ENCODE measurements around the gene PSMD12. TPM values are rescaled to one million over a fixed set of nuclear protein-coding genes. Genes with fewer than 3 reads are reported as not detected.

PSMD12 gene
- polyA plus RNA-seq, 1 of the 3 experiments (the other 2 are of a cell fraction), result 31.4 TPM

DNA sequence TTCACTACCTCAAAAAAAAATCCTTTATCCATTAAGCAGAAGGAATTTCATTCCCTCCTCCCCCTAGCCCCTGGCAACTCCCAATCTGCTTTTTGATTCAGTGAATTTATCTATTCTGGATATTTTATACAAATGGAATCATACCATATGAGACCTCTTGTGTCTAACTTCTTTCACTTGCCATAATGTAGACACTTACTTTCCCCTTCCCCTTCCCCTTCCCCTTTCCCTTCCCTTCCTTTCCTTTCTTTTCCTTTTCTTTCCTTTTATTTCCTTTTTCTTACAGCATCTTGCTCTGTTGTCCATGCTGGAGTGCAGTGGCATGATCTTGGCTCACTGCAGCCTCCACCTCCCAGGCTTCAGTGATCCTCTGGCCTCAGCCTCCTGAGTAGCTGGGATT, 50.5 kb downstream of the PSMD12 start:
- CTCF ChIA-PET, result no interaction called here
- no peaks in the 10 kb centered on the region for H3K4me1 ChIP-seq (ENCODE audit: control insufficient read depth in 1 of 2, insufficient read depth in 2 of 2, low read depth in 1 of 2, low read length in 1 of 2)
- H3K4me3 ChIP-seq (ENCODE audit: low read depth in 2 of 2, low read length in 1 of 2), result no peak overlapping the region
- H3F3A ChIP-seq (replicated peaks; ENCODE audit: insufficient read depth), result no peaks in the 10 kb centered on the region
- no peak overlapping the region for H3K9ac ChIP-seq
- H3K9me3 ChIP-seq, result no peaks in the 10 kb centered on the region
- TF ChIP-seq, protein P1, sequence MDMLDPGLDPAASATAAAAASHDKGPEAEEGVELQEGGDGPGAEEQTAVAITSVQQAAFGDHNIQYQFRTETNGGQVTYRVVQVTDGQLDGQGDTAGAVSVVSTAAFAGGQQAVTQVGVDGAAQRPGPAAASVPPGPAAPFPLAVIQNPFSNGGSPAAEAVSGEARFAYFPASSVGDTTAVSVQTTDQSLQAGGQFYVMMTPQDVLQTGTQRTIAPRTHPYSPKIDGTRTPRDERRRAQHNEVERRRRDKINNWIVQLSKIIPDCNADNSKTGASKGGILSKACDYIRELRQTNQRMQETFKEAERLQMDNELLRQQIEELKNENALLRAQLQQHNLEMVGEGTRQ (IDR thresholded peaks at IDR 0.05; ENCODE audit: borderline replicate concordance, low read depth, low read length), result no peak
- no peak for DNase-seq
- no peak overlapping the region for H3K27ac ChIP-seq (ENCODE audit: low read depth in 2 of 2, low read length in 1 of 2)
- no peak overlapping the region for H3K4me2 ChIP-seq
- H2AFZ ChIP-seq (ENCODE audit: low read depth), result no peak overlapping the region
- POLR2A ChIA-PET, result no interaction called here
- no peaks in the 10 kb centered on the region for H3K36me3 ChIP-seq (replicated peaks in 1 of 2; ENCODE audit: control insufficient read depth in 1 of 2, insufficient read depth in 2 of 2, low read length in 1 of 2)
- no peaks in the 10 kb centered on the region for H3K79me2 ChIP-seq (ENCODE audit: insufficient read depth)
- H3K9me2 ChIP-seq, result no peaks in the 10 kb centered on the region
- no peaks in the 10 kb centered on the region for H3K27me3 ChIP-seq (ENCODE audit: insufficient read depth)
- no peaks in the 10 kb centered on the region for H4K20me1 ChIP-seq (ENCODE audit: insufficient read depth)

DNA sequence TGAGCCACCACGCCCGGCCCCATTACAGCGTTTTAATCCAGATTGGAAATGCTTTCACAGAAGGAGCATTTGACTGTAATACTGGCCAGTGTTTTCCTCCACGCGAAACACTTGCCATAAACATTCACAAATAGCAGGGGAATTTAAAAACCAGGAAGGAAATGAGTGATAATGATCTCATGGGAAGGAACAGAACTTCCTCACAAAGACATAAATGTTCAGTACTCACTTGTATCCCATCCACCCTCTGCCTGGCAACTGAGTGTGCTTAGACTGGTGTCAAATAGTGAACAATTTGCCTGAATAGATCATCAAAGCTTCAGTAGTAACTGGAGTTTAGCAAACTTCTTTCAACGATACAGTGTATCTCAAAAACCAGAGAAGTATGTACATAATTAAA, 54.1 kb downstream of the PSMD12 start:
- no peak overlapping the region for H3K4me2 ChIP-seq
- H3K9me3 ChIP-seq, result no peaks in the 10 kb centered on the region
- no peaks in the 10 kb centered on the region for H3F3A ChIP-seq (replicated peaks; ENCODE audit: insufficient read depth)
- WGBS (ENCODE audit: low lambda C conversion rate), result 89% methylated on average over 6 of the region's 6 CpGs
- H3K27me3 ChIP-seq (ENCODE audit: insufficient read depth), result no peaks in the 10 kb centered on the region
- H4K20me1 ChIP-seq (ENCODE audit: insufficient read depth), result no peaks in the 10 kb centered on the region
- DNase-seq, result no peak
- ChIA-PET POLR2A (no interaction called here), CTCF (no interaction called here)
- H3K36me3 ChIP-seq (replicated peaks in 1 of 2; ENCODE audit: control insufficient read depth in 1 of 2, insufficient read depth in 2 of 2, low read length in 1 of 2), result no peaks in the 10 kb centered on the region
- no peaks in the 10 kb centered on the region for H3K9me2 ChIP-seq
- no peaks in the 10 kb centered on the region for H3K4me1 ChIP-seq (ENCODE audit: control insufficient read depth in 1 of 2, insufficient read depth in 2 of 2, low read depth in 1 of 2, low read length in 1 of 2)
- no peak overlapping the region for H2AFZ ChIP-seq (ENCODE audit: low read depth)
- H3K4me3 ChIP-seq (ENCODE audit: low read depth in 2 of 2, low read length in 1 of 2), result no peak overlapping the region
- no peaks in the 10 kb centered on the region for H3K79me2 ChIP-seq (ENCODE audit: insufficient read depth)
- H3K9ac ChIP-seq, result no peak overlapping the region
- no peak overlapping the region for H3K27ac ChIP-seq (ENCODE audit: low read depth in 2 of 2, low read length in 1 of 2)
- TF ChIP-seq RFX5 (IDR thresholded peaks at IDR 0.05; ENCODE audit: low read length) (no peak), EZH2phosphoT487 (IDR thresholded peaks at IDR 0.05; ENCODE audit: borderline replicate concordance, low read depth) (no peak), POLR2AphosphoS5 (IDR thresholded peaks at IDR 0.05; ENCODE audit: low read depth, low read length) (no peak), YY1 (IDR thresholded peaks at IDR 0.05; ENCODE audit: low read depth) (no peak), ELF1 (IDR thresholded peaks at IDR 0.05) (no peak), TAF1 (IDR thresholded peaks at IDR 0.05; ENCODE audit: borderline replicate concordance, low read depth, low read length) (no peak), TEAD4 (IDR thresholded peaks at IDR 0.05; ENCODE audit: borderline replicate concordance, insufficient read depth) (no peak), RXRA (IDR thresholded peaks at IDR 0.05; ENCODE audit: borderline replicate concordance, low read depth) (no peak), SIN3A (IDR thresholded peaks at IDR 0.05; ENCODE audit: borderline replicate concordance, low read depth, low read length) (no peak), EP300 (IDR thresholded peaks at IDR 0.05; ENCODE audit: borderline replicate concordance in 1 of 2, low read depth in 1 of 2, low read length in 1 of 2) (no peak), FOXM1 (IDR thresholded peaks at IDR 0.05; ENCODE audit: low read depth) (no peak), SMC3 (IDR thresholded peaks at IDR 0.05; ENCODE audit: low read depth, low read length) (no peak), NRF1 (IDR thresholded peaks at IDR 0.05; ENCODE audit: low read depth, low read length) (no peak), NFIC (IDR thresholded peaks at IDR 0.05; ENCODE audit: borderline replicate concordance) (no peak)
- TF ChIP-seq, protein P1 (IDR thresholded peaks at IDR 0.05; ENCODE audit: borderline replicate concordance, low read depth, low read length), result no peak
- TF ChIP-seq, protein P2, sequence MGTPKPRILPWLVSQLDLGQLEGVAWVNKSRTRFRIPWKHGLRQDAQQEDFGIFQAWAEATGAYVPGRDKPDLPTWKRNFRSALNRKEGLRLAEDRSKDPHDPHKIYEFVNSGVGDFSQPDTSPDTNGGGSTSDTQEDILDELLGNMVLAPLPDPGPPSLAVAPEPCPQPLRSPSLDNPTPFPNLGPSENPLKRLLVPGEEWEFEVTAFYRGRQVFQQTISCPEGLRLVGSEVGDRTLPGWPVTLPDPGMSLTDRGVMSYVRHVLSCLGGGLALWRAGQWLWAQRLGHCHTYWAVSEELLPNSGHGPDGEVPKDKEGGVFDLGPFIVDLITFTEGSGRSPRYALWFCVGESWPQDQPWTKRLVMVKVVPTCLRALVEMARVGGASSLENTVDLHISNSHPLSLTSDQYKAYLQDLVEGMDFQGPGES (IDR thresholded peaks at IDR 0.05; ENCODE audit: low read depth, low read length), result no peak
- TF ChIP-seq, protein P3, sequence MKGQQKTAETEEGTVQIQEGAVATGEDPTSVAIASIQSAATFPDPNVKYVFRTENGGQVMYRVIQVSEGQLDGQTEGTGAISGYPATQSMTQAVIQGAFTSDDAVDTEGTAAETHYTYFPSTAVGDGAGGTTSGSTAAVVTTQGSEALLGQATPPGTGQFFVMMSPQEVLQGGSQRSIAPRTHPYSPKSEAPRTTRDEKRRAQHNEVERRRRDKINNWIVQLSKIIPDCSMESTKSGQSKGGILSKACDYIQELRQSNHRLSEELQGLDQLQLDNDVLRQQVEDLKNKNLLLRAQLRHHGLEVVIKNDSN (IDR thresholded peaks at IDR 0.05; ENCODE audit: borderline replicate concordance, low read depth), result no peak
- TF ChIP-seq, protein P4, sequence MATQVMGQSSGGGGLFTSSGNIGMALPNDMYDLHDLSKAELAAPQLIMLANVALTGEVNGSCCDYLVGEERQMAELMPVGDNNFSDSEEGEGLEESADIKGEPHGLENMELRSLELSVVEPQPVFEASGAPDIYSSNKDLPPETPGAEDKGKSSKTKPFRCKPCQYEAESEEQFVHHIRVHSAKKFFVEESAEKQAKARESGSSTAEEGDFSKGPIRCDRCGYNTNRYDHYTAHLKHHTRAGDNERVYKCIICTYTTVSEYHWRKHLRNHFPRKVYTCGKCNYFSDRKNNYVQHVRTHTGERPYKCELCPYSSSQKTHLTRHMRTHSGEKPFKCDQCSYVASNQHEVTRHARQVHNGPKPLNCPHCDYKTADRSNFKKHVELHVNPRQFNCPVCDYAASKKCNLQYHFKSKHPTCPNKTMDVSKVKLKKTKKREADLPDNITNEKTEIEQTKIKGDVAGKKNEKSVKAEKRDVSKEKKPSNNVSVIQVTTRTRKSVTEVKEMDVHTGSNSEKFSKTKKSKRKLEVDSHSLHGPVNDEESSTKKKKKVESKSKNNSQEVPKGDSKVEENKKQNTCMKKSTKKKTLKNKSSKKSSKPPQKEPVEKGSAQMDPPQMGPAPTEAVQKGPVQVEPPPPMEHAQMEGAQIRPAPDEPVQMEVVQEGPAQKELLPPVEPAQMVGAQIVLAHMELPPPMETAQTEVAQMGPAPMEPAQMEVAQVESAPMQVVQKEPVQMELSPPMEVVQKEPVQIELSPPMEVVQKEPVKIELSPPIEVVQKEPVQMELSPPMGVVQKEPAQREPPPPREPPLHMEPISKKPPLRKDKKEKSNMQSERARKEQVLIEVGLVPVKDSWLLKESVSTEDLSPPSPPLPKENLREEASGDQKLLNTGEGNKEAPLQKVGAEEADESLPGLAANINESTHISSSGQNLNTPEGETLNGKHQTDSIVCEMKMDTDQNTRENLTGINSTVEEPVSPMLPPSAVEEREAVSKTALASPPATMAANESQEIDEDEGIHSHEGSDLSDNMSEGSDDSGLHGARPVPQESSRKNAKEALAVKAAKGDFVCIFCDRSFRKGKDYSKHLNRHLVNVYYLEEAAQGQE (IDR thresholded peaks at IDR 0.05; ENCODE audit: low read depth, low read length), result no peak
- TF ChIP-seq, protein P5, sequence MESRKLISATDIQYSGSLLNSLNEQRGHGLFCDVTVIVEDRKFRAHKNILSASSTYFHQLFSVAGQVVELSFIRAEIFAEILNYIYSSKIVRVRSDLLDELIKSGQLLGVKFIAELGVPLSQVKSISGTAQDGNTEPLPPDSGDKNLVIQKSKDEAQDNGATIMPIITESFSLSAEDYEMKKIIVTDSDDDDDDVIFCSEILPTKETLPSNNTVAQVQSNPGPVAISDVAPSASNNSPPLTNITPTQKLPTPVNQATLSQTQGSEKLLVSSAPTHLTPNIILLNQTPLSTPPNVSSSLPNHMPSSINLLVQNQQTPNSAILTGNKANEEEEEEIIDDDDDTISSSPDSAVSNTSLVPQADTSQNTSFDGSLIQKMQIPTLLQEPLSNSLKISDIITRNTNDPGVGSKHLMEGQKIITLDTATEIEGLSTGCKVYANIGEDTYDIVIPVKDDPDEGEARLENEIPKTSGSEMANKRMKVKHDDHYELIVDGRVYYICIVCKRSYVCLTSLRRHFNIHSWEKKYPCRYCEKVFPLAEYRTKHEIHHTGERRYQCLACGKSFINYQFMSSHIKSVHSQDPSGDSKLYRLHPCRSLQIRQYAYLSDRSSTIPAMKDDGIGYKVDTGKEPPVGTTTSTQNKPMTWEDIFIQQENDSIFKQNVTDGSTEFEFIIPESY (IDR thresholded peaks at IDR 0.05; ENCODE audit: borderline replicate concordance, low read depth), result no peak

Data from SK-N-SH (cell line).